Measurements from ENCODE around the gene IKZF3.
"Not testable (repeated sequence)": the region's sequence is repeated elsewhere in the genome, so short reads cannot be mapped to it uniquely, and the experiment has no call there.

Gene IKZF3

GRCh38 chr17:39736319-39737165 lies 127.6 kb downstream of the IKZF3 start:
- Mint-ChIP-seq H3K27ac (no peak overlapping the region), H3K4me1 (ENCODE audit: low read depth) (peaks cover 27% of the 10 kb centered on the region), H3K4me3 (no peak overlapping the region), H3K9me3 (no peaks in the 10 kb centered on the region), H3K36me3 (ENCODE audit: low read depth) (no peaks in the 10 kb centered on the region), H3K27me3 (peaks cover 80% of the 10 kb centered on the region)
- intact Hi-C loops (cut with micrococcal nuclease) = no loop called here

GRCh38 chr17:39735882-39736281 lies 128.2 kb downstream of the IKZF3 start:
- peaks cover 27% of the 10 kb centered on the region for H3K4me1 Mint-ChIP-seq (ENCODE audit: low read depth)
- H3K27ac Mint-ChIP-seq = no peak overlapping the region
- no peaks in the 10 kb centered on the region for H3K9me3 Mint-ChIP-seq
- intact Hi-C loops (cut with micrococcal nuclease) = no loop called here
- H3K4me3 Mint-ChIP-seq = no peak overlapping the region
- H3K27me3 Mint-ChIP-seq = peaks cover 74% of the 10 kb centered on the region
- no peaks in the 10 kb centered on the region for H3K36me3 Mint-ChIP-seq (ENCODE audit: low read depth)

GRCh38 chr17:39732586-39732985 lies 131.5 kb downstream of the IKZF3 start:
- intact Hi-C loops (cut with micrococcal nuclease) = no loop called here
- Mint-ChIP-seq H3K4me1 (ENCODE audit: low read depth) (peaks cover 24% of the 10 kb centered on the region), H3K36me3 (ENCODE audit: low read depth) (peaks cover 20% of the 10 kb centered on the region), H3K27ac (no peak overlapping the region), H3K9me3 (no peaks in the 10 kb centered on the region), H3K4me3 (no peak overlapping the region), H3K27me3 (peaks cover 41% of the 10 kb centered on the region)

GRCh38 chr17:39730095-39730921 lies 133.8 kb downstream of the IKZF3 start, which contains the start of gene MIEN1:
TSS of gene MIEN1 (minus strand) at chr17:39730532. CDS start at chr17:39730495, 37 bp downstream.
- H3K36me3 Mint-ChIP-seq (ENCODE audit: low read depth) = peaks cover 30% of the 10 kb centered on the region
- H3K4me3 Mint-ChIP-seq = peak within 1 kb of the TSS; percentile 83
- peaks cover 24% of the 10 kb centered on the region for H3K4me1 Mint-ChIP-seq (ENCODE audit: low read depth)
- H3K9me3 Mint-ChIP-seq = no peaks in the 10 kb centered on the region
- intact Hi-C loops (cut with micrococcal nuclease) = loop anchor here (1.0 kb wide), 2 partner anchors 24 to 42 kb away; partner anchors contain the start of gene PGAP3
- peaks cover 19% of the 10 kb centered on the region for H3K27me3 Mint-ChIP-seq
- H3K27ac Mint-ChIP-seq = peak within 1 kb of the TSS; percentile 81

GRCh38 chr17:39729280-39729851 lies 134.7 kb downstream of the IKZF3 start:
- H3K4me3 Mint-ChIP-seq = peak overlapping the region; percentile 83
- H3K27me3 Mint-ChIP-seq = peaks cover 12% of the 10 kb centered on the region
- peak overlapping the region; percentile 81 for H3K27ac Mint-ChIP-seq
- intact Hi-C loops (cut with micrococcal nuclease) = no loop called here
- H3K36me3 Mint-ChIP-seq (ENCODE audit: low read depth) = peaks cover 30% of the 10 kb centered on the region
- no peaks in the 10 kb centered on the region for H3K9me3 Mint-ChIP-seq
- H3K4me1 Mint-ChIP-seq (ENCODE audit: low read depth) = peaks cover 24% of the 10 kb centered on the region

GRCh38 chr17:39727556-39727955 lies 136.6 kb downstream of the IKZF3 start:
- intact Hi-C loops (cut with micrococcal nuclease) = no loop called here
- H3K4me1 Mint-ChIP-seq (ENCODE audit: low read depth) = peaks cover 30% of the 10 kb centered on the region
- H3K27ac Mint-ChIP-seq = no peak overlapping the region
- H3K27me3 Mint-ChIP-seq = peaks cover 3% of the 10 kb centered on the region
- no peak overlapping the region for H3K4me3 Mint-ChIP-seq
- peaks cover 30% of the 10 kb centered on the region for H3K36me3 Mint-ChIP-seq (ENCODE audit: low read depth)
- H3K9me3 Mint-ChIP-seq = no peaks in the 10 kb centered on the region

GRCh38 chr17:39726617-39727016 lies 137.5 kb downstream of the IKZF3 start:
- H3K27me3 Mint-ChIP-seq = no peaks in the 10 kb centered on the region
- H3K27ac Mint-ChIP-seq = no peak overlapping the region
- no peaks in the 10 kb centered on the region for H3K9me3 Mint-ChIP-seq
- peaks cover 30% of the 10 kb centered on the region for H3K36me3 Mint-ChIP-seq (ENCODE audit: low read depth)
- intact Hi-C loops (cut with micrococcal nuclease) = no loop called here
- H3K4me1 Mint-ChIP-seq (ENCODE audit: low read depth) = peaks cover 30% of the 10 kb centered on the region
- no peak overlapping the region for H3K4me3 Mint-ChIP-seq

- H3K27me3 Mint-ChIP-seq; H3K4me3 Mint-ChIP-seq; H3K27ac Mint-ChIP-seq; H3K9me3 Mint-ChIP-seq; intact Hi-C loops (cut with micrococcal nuclease): not testable (repeated sequence)
- Mint-ChIP-seq H3K36me3 (ENCODE audit: low read depth) (peaks cover 30% of the 10 kb centered on the region), H3K4me1 (ENCODE audit: low read depth) (peaks cover 30% of the 10 kb centered on the region)
Observed at GRCh38 chr17:39725923-39726322, 138.2 kb downstream of the IKZF3 start.

GRCh38 chr17:39724731-39725130 lies 139.4 kb downstream of the IKZF3 start:
- no peaks in the 10 kb centered on the region for H3K9me3 Mint-ChIP-seq
- H3K27me3 Mint-ChIP-seq = no peaks in the 10 kb centered on the region
- no peak overlapping the region for H3K27ac Mint-ChIP-seq
- intact Hi-C loops (cut with micrococcal nuclease) = no loop called here
- peaks cover 30% of the 10 kb centered on the region for H3K36me3 Mint-ChIP-seq (ENCODE audit: low read depth)
- H3K4me1 Mint-ChIP-seq (ENCODE audit: low read depth) = peaks cover 26% of the 10 kb centered on the region
- H3K4me3 Mint-ChIP-seq = no peak overlapping the region

GRCh38 chr17:39722965-39723848 lies 140.9 kb downstream of the IKZF3 start:
- Mint-ChIP-seq H3K4me1 (ENCODE audit: low read depth) (peaks cover 10% of the 10 kb centered on the region), H3K9me3 (no peaks in the 10 kb centered on the region), H3K36me3 (ENCODE audit: low read depth) (peaks cover 16% of the 10 kb centered on the region), H3K27ac (no peak overlapping the region), H3K4me3 (no peak overlapping the region), H3K27me3 (no peaks in the 10 kb centered on the region)
- intact Hi-C loops (cut with micrococcal nuclease) = no loop called here

- intact Hi-C loops (cut with micrococcal nuclease) = no loop called here
- Mint-ChIP-seq H3K27me3 (no peaks in the 10 kb centered on the region), H3K9me3 (no peaks in the 10 kb centered on the region), H3K4me3 (no peak overlapping the region), H3K4me1 (ENCODE audit: low read depth) (peaks cover 6% of the 10 kb centered on the region), H3K36me3 (ENCODE audit: low read depth) (peaks cover 5% of the 10 kb centered on the region), H3K27ac (no peak overlapping the region)
Observed at GRCh38 chr17:39722104-39722503, 142.0 kb downstream of the IKZF3 start.

GRCh38 chr17:39719563-39720355 lies 144.4 kb downstream of the IKZF3 start:
- intact Hi-C loops (cut with micrococcal nuclease) = no loop called here
- H3K4me1 Mint-ChIP-seq (ENCODE audit: low read depth) = peaks cover 6% of the 10 kb centered on the region
- H3K27ac Mint-ChIP-seq = no peak overlapping the region
- no peaks in the 10 kb centered on the region for H3K27me3 Mint-ChIP-seq
- H3K4me3 Mint-ChIP-seq = no peak overlapping the region
- H3K36me3 Mint-ChIP-seq (ENCODE audit: low read depth) = no peaks in the 10 kb centered on the region
- no peaks in the 10 kb centered on the region for H3K9me3 Mint-ChIP-seq

- H3K4me1 Mint-ChIP-seq (ENCODE audit: low read depth) = no peaks in the 10 kb centered on the region
- H3K4me3 Mint-ChIP-seq = no peak overlapping the region
- no peaks in the 10 kb centered on the region for H3K27me3 Mint-ChIP-seq
- intact Hi-C loops (cut with micrococcal nuclease) = no loop called here
- H3K36me3 Mint-ChIP-seq (ENCODE audit: low read depth) = no peaks in the 10 kb centered on the region
- H3K27ac Mint-ChIP-seq = no peak overlapping the region
- H3K9me3 Mint-ChIP-seq = no peaks in the 10 kb centered on the region
Observed at GRCh38 chr17:39717660-39718059, 146.5 kb downstream of the IKZF3 start.
